ES-I3 (cell line): Measurements from ENCODE around the gene USP36.
A peak's percentile ranks its signal among the peaks of the same experiment; 100 is the strongest.
"Not testable (repeated sequence)": the region's sequence is repeated elsewhere in the genome, so short reads cannot be mapped to it uniquely, and the experiment has no call there.

Experiments used
- H3K36me3 ChIP-seq: 2 replicates; pipeline ENCODE4 v1.6.1; 2013; ENCODE audit warnings: mild to moderate bottlenecking, low read length, control low read depth, moderate library complexity; ENCODE audit not compliant: insufficient read depth
- H3K4me1 ChIP-seq: 2 replicates; pipeline ENCODE4 v1.6.1; 2013; ENCODE audit warnings: mild to moderate bottlenecking, control low read depth, low read length; ENCODE audit not compliant: insufficient read depth
- H3K9ac ChIP-seq: 2 replicates; pipeline ENCODE4 v1.6.1; 2013; ENCODE audit warnings: low read depth, mild to moderate bottlenecking, low read length, moderate library complexity
- H3K9me3 ChIP-seq: 2 replicates; pipeline ENCODE4 v1.6.1; 2013; ENCODE audit warnings: mild to moderate bottlenecking, low read length, moderate library complexity; ENCODE audit not compliant: control insufficient read depth, insufficient read depth

USP36 gene

GRCh38 chr17:78790552-78790951, 50.1 kb downstream of the USP36 start:
- H3K4me1 ChIP-seq: peaks cover 9% of the 10 kb centered on the region
- H3K9me3 ChIP-seq: no peaks in the 10 kb centered on the region
- no peak overlapping the region for H3K9ac ChIP-seq
- peaks cover 1% of the 10 kb centered on the region; the same call in 1 of the 2 replicates for H3K36me3 ChIP-seq

- Histone ChIP-seq H3K4me1 (peaks cover 9% of the 10 kb centered on the region), H3K9me3 (no peaks in the 10 kb centered on the region), H3K9ac (no peak overlapping the region), H3K36me3 (no peaks in the 10 kb centered on the region; the same call in 1 of the 2 replicates)
These were observed 50.9 kb downstream of the USP36 start for GRCh38 chr17:78789663-78790181.

GRCh38 chr17:78789149-78789662, 51.4 kb downstream of the USP36 start:
- Histone ChIP-seq H3K9me3 (no peaks in the 10 kb centered on the region), H3K9ac (no peak overlapping the region), H3K4me1 (peaks cover 9% of the 10 kb centered on the region), H3K36me3 (no peaks in the 10 kb centered on the region; the same call in 1 of the 2 replicates)

GRCh38 chr17:78788451-78788850, 52.2 kb downstream of the USP36 start:
- H3K36me3 ChIP-seq: no peaks in the 10 kb centered on the region
- no peaks in the 10 kb centered on the region for H3K9me3 ChIP-seq
- no peak overlapping the region for H3K9ac ChIP-seq
- peaks cover 9% of the 10 kb centered on the region for H3K4me1 ChIP-seq

- Histone ChIP-seq H3K9me3 (no peaks in the 10 kb centered on the region), H3K4me1 (peaks cover 9% of the 10 kb centered on the region), H3K36me3 (no peaks in the 10 kb centered on the region), H3K9ac (no peak overlapping the region)
These were observed 53.2 kb downstream of the USP36 start for GRCh38 chr17:78787444-78787843.

- H3K36me3 ChIP-seq: no peaks in the 10 kb centered on the region
- peaks cover 5% of the 10 kb centered on the region for H3K4me1 ChIP-seq
- no peak overlapping the region for H3K9ac ChIP-seq
- H3K9me3 ChIP-seq: no peaks in the 10 kb centered on the region
These were observed 55.0 kb downstream of the USP36 start for GRCh38 chr17:78785663-78786057.

- H3K36me3 ChIP-seq: no peaks in the 10 kb centered on the region
- peaks cover 5% of the 10 kb centered on the region for H3K4me1 ChIP-seq
- no peaks in the 10 kb centered on the region for H3K9me3 ChIP-seq
- H3K9ac ChIP-seq: no peak overlapping the region
These were observed 55.5 kb downstream of the USP36 start for GRCh38 chr17:78785011-78785662.

GRCh38 chr17:78784352-78784751, 56.3 kb downstream of the USP36 start:
- Histone ChIP-seq H3K9me3 (no peaks in the 10 kb centered on the region), H3K9ac (no peak overlapping the region), H3K4me1 (peaks cover 5% of the 10 kb centered on the region), H3K36me3 (no peaks in the 10 kb centered on the region)

- Histone ChIP-seq H3K9me3 (no peaks in the 10 kb centered on the region), H3K4me1 (peaks cover 5% of the 10 kb centered on the region), H3K36me3 (no peaks in the 10 kb centered on the region), H3K9ac (no peak overlapping the region)
These were observed 56.8 kb downstream of the USP36 start for GRCh38 chr17:78783711-78784324.

GRCh38 chr17:78781893-78782304, 58.7 kb downstream of the USP36 start, which contains the start of gene CYTH1:
CYTH1 (minus strand) TSS chr17:78782273; CDS start chr17:78782223, 50 bp downstream.
- no peaks in the 10 kb centered on the region; the same call in 1 of the 2 replicates for H3K4me1 ChIP-seq

GRCh38 chr17:78781104-78781892, 59.3 kb downstream of the USP36 start:
- no peaks in the 10 kb centered on the region for H3K36me3 ChIP-seq
- H3K9ac ChIP-seq: peak overlapping the region; percentile 64
- no peaks in the 10 kb centered on the region; the same call in 1 of the 2 replicates for H3K4me1 ChIP-seq
- H3K9me3 ChIP-seq: no peaks in the 10 kb centered on the region

More at GRCh38 chr17:78781893-78782304, 58.7 kb downstream of the USP36 start, which contains the start of gene CYTH1:
- H3K9me3 ChIP-seq: no peaks in the 10 kb centered on the region
- H3K36me3 ChIP-seq: no peaks in the 10 kb centered on the region
- H3K9ac ChIP-seq: peak within 1 kb of the TSS; percentile 64

GRCh38 chr17:78780335-78780734, 60.3 kb downstream of the USP36 start:
- Histone ChIP-seq H3K9ac (no peak overlapping the region), H3K9me3 (no peaks in the 10 kb centered on the region), H3K36me3 (no peaks in the 10 kb centered on the region), H3K4me1 (no peaks in the 10 kb centered on the region; the same call in 1 of the 2 replicates)

GRCh38 chr17:78779850-78780249, 60.8 kb downstream of the USP36 start:
- no peaks in the 10 kb centered on the region for H3K36me3 ChIP-seq
- no peak overlapping the region for H3K9ac ChIP-seq
- H3K4me1 ChIP-seq: no peaks in the 10 kb centered on the region; the same call in 1 of the 2 replicates
- no peaks in the 10 kb centered on the region for H3K9me3 ChIP-seq

- not testable (repeated sequence) for H3K4me1 ChIP-seq, H3K9ac ChIP-seq, H3K9me3 ChIP-seq
These were observed 61.3 kb downstream of the USP36 start for GRCh38 chr17:78779286-78779651.

More at GRCh38 chr17:78779286-78779651, 61.3 kb downstream of the USP36 start:
- not testable (repeated sequence) for H3K36me3 ChIP-seq
